Activated CD4-positive, alpha-beta T cell treated with anti-CD3 and anti-CD28 coated beads, Interleukin-2, amount 50 U/mL, for 24 hours (primary cell): Measurements from ENCODE around the gene RELL1.
A peak's percentile ranks its signal among the peaks of the same experiment; 100 is the strongest.
"Not testable (repeated sequence)": the region's sequence is repeated elsewhere in the genome, so short reads cannot be mapped to it uniquely, and the experiment has no call there.

Experiments used
- DNase-seq, 2 donors: peaks; one replicate each; pipeline ENCODE4 v3.0.0-alpha.2; 2020; ENCODE audit warnings: low read depth in 1 of 2, low spot score in 1 of 2

The RELL1 gene

GRCh38 chr4:37693450-37694190 is 7.4 kb upstream of the RELL1 start:
- no peak for DNase-seq

- no peak for DNase-seq
Measured at GRCh38 chr4:37693030-37693429, 6.9 kb upstream of the RELL1 start.

GRCh38 chr4:37690976-37691375 is 4.8 kb upstream of the RELL1 start:
- no peak for DNase-seq

GRCh38 chr4:37689353-37690095 is 3.3 kb upstream of the RELL1 start:
- DNase-seq = no peak

GRCh38 chr4:37687681-37688080 is 1.5 kb upstream of the RELL1 start:
- no peak for DNase-seq

GRCh38 chr4:37687194-37687562 is 1.0 kb upstream of the RELL1 start:
- DNase-seq = no peak

- DNase-seq = peak in 1 of 2 donors; percentile 12
Measured at GRCh38 chr4:37685823-37686372, 278 bp downstream of the RELL1 start.

- no peak for DNase-seq
Measured at GRCh38 chr4:37685161-37685822, 884 bp downstream of the RELL1 start.

- DNase-seq = no peak
Measured at GRCh38 chr4:37684154-37684553, 2.0 kb downstream of the RELL1 start.

- DNase-seq = no peak
Measured at GRCh38 chr4:37682701-37683401, 3.3 kb downstream of the RELL1 start.

- no peak for DNase-seq
Measured at GRCh38 chr4:37680089-37680488, 6.1 kb downstream of the RELL1 start.

GRCh38 chr4:37679301-37679700 is 6.9 kb downstream of the RELL1 start:
- DNase-seq = no peak

- DNase-seq = no peak
Measured at GRCh38 chr4:37678624-37679023, 7.6 kb downstream of the RELL1 start.

GRCh38 chr4:37675587-37676290 is 10.4 kb downstream of the RELL1 start:
- DNase-seq = no peak

- DNase-seq = no peak
Measured at GRCh38 chr4:37674439-37674838, 11.7 kb downstream of the RELL1 start.

- DNase-seq = no peak
Measured at GRCh38 chr4:37673538-37674192, 12.5 kb downstream of the RELL1 start.

- DNase-seq = no peak
Measured at GRCh38 chr4:37671072-37671471, 15.1 kb downstream of the RELL1 start.

- no peak for DNase-seq
Measured at GRCh38 chr4:37670249-37670648, 15.9 kb downstream of the RELL1 start.

- DNase-seq = not testable (repeated sequence)
Measured at GRCh38 chr4:37669124-37669523, 17.1 kb downstream of the RELL1 start.
